ENCODE measurements around the gene CEP128.

CEP128 gene

DNA sequence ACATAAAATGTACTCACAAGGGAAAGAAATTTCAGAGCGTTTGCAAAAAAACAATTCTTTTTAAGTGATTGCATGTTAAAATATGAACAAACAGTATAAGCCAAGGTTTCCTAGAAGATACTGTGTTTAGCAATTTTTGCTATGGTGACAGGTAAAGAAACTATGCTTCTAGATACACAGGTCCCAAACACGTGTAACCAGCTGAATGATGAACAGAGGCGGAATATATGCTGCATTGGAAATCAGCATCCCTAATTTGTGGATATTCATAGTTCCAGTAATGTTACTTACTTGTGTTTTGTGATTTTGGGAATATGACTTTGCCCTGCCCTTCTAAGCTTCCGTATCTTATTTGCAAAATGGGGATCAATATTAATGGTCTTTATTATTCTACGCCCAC, 403.9 kb downstream of the CEP128 start:
- no peak for DNase-seq

DNA sequence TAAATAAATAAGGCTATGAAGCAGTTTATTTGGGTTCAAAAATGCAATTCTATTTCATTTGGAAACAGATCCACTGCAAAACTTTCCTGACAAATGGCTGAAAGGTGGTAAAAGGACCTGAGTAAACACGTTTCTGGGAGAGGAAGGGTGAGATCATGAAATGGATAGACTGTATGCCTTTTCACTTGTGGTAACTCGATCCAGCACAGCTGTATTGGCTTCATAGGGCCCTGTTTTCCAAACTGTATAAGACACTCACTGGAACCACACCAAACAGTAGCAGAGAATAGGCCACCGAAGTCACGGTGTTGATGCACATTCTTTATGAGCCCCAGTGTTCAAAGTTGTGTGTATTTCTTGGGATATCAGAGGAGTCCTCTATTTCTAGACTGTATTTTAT, 405.1 kb downstream of the CEP128 start:
- peak; percentile 23 for DNase-seq

DNA sequence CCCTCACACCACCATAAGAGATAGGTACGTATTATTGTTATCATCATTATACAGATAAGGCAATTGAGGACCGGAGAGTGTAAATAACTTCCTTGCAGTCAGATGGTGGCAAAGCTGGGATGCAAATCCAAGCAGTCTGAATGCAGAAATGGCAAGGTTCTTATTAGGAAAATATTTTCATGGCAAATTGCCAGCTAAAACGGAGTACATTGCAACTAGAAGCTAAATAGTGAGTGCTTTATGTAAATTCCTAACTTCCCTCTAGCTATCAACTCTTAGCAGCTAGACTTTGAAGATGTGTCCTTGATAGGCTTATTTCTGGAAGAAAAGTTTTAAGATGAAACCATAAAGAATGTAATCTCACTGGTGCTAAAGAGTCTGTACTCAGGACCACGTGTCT, 406.4 kb downstream of the CEP128 start:
- no peak for DNase-seq

DNA sequence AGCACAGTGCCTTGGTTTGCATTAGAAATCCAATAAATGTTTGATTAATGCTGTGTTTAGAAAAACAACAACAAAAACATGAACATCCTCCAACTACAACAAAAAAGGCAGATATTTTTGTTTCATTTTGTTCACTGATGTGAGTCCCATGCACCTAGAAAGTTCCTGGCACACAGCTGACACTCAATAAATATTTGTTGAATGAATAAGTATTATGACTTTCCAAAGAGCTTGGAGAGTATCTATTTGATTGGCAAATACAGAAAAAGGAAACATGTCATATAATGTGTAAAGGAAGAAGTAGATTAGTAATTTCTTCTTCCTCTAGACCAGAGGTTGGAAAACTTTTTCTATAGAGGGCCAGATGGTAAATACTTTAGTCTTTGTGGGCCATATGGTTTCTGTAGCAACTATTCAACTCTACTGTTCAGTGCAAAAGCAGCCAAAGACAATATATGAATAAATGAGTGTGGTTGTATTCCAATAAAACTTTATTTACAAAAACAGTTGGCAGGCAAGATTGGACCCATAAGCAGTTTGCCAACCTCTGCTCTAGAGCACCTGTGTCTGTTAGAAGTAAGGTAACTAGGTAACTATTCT, 417.9 kb downstream of the CEP128 start:
- DNase-seq: no peak

DNA sequence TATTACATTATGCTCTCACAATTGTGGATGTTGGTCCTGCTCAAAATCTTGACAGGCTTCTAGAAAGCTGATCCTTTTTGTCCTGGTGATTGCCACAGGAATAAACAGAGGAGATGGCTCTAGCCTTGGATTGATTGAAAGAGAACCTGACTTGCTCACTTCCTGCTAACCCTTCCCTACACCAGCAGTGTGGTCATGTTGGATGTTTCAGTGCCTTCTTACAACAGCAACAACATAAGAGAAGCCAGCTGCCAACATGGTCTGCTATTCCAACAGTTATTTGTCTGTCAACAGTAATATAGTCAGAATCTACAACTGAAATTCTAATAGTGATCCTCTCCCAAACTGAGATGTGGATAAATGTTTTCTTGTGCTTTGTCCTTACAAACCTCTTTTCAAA, 418.6 kb downstream of the CEP128 start:
- DNase-seq: no peak

DNA sequence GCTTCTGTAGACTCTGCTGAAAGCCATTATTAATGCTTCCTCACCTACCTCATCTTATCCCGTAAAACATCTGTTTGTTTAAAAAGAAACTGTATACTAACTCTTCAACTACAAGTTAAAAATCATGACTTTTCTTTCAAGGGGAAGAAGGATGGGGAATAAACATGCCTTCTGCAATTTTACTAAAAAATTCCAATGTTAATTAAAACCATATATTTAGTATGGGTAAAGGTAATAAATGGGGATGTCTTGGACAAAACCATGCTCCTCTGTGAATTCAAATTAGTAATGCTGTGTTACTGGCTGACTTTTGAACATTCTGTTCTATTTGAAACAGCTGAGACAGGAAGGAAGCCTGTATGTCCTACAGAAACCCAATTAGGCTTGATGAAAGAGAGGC, 419.1 kb downstream of the CEP128 start:
- no peak for DNase-seq

DNA sequence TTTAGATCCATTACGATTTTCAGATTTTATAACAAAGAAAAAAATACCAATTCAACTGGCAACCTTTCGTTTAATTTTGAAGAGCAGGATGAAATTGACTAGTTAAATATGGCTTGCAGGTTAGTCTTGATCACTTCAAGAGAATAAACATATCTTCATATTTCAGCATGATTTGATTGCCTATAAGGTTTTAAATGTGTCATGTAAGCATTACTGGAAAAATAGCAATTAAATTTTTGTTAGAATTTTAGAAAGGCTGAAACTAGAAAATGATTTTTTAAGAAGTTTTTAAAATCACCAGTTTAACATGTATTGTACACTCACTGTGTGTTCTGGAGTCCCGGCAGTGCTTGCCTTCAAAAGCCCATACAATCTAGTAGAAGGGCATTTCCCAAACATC, 420.1 kb downstream of the CEP128 start:
- no peak for DNase-seq

DNA sequence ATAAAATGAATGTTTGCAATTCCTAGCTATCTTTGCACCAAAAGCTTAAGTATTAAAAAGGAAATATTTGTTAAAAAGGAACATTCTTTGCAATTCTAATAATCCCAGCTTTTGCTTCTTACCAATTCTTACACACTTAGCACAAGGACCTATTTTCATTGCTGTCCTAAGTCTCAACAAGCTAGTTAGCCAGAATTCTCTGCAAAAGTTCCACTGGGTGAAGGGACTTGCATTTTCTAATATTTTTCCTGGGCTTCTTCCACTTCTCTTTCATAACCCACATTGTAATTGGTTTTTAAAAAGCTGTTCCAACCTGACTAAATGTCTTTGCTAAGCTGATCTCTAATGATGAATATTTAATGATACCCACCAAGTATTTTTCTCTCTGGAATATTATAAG, 422.5 kb downstream of the CEP128 start:
- no peak for DNase-seq

DNA sequence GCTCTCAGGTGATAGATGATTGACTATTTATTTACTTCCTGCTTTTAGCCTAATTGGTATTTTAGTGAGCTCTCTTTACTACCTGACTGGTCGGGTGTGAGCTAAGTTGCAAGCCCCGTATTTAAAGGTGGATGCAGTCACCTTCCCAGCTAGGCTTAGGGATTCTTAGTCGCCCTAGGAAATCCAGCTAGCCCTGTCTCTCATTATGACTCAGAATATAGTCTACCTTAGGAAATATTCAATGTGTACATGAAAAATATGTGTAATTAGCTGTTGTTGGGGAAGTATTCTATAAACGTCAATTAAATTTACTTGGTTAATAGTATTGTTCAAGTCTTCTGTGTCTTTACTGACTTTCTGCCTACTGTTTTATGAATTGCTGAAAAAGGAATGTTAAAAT, 423.4 kb downstream of the CEP128 start:
- no peak for DNase-seq

DNA sequence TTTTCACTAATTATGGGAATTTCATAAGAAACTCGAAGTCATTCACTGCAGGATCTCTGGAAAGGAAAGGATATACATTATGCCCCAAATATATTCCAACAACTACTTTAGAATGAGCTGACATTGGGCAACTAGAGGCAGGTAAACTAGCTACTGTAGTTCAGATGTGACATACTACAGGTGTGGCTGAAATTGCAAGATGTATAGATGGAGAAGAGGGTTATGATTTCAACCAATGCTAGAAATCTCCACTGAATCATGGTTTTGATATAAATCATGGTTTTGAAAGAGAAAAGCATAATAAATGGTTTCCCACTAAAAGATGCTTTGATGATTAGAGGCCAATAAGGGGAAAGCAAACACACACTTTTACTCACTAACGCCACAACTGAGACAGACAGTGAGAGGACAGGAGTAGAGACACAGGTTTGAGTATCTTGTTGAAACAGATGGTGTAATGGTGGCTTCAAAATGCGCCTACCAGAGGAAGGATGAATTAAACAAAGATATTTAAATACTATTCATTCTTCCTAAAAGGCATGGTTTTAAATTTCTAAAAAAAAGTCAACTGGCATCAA, 434.2 kb downstream of the CEP128 start:
- DNase-seq: no peak

DNA sequence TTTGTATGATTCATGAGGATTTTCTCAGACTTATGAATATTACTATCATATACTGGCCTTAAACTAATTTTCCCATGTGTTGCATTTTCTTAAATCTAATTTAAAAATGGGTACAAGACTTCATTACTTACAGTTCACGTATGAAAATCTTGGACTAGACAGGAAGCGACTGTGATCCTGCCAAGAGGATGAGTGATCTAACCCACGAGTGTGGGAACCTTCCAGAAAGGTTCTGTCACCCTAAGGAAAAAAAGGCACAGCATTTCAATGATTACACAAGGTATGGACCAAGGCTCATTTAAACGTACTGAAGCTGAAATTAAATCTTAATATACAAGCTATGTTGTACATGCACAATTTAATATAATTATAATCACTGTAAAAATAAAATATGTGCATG, 436.8 kb downstream of the CEP128 start:
- no peak for DNase-seq

DNA sequence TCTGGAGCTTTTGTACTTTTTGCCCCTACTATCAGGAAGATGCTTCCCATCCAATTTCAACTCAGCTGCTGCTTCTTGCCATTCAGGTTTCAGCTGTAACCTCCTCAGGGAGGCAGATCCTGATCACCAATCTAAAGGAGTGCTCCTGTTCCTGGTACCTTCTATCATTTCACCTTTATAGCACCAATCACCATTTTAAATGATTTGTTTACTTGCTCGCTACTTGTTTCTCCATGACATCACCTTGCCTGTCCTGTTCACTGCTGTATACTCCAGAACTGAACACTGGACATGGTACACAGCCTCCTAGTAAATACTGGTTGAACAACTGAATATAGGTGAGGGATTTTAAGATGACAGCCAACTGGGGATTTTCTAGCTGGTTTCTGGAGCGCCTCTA, 443.0 kb downstream of the CEP128 start:
- no peak for DNase-seq

DNA sequence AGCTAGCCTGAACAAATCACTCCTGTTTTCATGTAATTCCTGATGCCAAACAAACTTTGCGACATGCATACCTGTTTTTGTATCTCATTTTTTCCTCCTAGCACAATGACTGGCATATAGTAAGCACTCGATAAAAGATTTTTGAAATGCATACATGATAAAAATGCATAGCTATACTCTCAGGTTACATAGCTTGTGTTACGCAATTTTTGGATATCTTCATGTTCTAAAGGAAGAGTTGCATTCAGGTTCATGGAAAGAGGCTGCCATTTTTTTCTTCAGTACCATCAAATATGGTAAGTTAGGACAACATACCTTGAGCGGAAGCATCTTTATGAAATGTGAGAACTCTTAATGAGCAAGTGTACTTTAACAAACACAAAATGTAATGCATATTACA, 445.4 kb downstream of the CEP128 start:
- DNase-seq: no peak

DNA sequence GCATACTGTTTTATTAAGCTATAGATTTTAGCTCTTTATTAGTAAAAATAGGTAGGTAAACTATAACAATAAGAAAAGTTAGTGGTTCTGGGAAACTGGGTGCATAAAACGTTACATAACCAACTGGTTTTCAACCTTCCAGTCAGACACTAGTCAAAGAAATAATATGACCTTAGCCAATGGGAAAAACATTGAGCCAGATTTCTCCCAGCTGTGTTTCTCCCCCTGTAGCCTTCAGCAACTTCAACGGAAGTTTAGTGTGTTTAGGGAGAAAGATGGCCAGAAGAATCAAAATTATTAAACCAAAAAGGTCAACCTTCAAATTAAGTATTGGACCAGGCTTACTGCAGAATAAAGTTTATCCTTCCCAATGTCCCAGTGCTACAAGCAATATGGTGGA, 446.8 kb downstream of the CEP128 start:
- DNase-seq: no peak

DNA sequence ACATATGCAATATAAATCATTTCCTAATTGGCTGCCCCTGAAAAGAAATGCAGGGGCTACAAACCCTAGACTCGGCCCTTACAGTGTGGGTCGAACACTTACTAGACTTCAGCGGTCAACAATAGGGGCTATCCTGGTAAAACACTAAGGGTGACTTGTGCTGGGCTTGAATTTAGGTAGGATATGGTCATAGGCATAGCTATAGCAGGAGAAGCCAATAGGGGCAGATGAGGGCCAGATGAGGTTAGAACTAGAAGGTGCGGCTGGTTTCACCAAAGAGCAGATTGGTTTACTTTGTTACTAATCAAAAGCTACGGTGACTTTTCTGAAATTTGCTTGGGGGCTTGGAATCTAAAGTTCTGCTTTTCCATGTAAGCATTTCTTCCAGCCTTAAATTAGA, 447.9 kb downstream of the CEP128 start:
- no peak for DNase-seq

DNA sequence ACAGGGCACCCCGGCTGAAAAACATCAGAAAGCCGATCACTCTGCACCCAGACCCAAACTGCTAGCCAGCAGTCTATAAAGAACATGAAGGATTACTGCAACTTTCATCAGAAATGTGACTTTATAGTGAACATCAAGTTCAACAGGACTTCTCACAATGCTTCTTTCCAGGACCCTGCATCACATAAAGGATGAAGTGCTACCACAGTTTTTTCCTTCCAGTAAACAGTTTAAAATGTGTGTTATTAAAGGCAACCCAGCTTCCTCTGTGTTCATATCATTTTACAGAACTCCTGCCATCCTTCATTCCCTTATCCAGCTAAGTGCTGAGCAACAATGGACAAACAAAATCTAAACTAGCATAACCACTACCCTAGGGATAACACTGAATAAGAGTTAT, 449.9 kb downstream of the CEP128 start:
- DNase-seq: no peak

DNA sequence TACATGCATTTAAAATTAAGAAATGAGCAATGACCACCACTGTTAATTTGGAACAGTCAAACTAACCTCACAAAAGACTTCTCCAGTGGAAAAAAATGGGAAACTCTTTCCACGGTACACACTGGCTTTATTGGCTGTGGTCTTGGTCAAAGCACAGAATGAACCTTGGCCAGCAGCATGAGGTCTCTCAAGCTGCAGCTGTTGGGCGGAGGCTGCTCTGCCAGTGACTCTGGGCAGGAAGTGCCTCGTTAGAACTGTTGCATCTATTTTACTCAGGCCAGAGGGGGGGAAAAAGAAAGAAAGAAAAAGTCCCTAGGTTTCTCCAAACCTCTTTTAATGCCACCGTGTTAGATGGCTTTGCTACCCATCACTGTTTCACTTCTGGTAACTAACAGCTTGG, 450.4 kb downstream of the CEP128 start:
- no peak for DNase-seq

DNA sequence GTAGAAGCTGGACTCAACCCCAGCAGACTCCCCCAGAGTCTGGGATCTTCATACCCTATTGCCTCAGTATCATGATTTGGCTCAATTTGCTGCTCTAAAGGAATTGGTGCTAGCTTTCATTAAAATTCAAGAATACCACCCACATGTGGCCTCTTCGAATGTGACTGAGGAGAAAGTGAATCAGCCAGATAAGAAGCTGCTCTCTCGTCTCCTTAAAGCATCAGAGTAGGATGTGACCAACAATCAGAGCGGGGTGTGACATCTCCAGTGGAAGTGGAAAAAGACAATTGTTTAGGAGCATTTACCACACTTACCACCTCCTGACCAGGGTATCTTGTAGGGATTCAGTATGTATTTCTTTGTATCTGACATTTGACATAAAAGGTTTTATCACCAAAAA, 452.0 kb downstream of the CEP128 start:
- no peak for DNase-seq

DNA sequence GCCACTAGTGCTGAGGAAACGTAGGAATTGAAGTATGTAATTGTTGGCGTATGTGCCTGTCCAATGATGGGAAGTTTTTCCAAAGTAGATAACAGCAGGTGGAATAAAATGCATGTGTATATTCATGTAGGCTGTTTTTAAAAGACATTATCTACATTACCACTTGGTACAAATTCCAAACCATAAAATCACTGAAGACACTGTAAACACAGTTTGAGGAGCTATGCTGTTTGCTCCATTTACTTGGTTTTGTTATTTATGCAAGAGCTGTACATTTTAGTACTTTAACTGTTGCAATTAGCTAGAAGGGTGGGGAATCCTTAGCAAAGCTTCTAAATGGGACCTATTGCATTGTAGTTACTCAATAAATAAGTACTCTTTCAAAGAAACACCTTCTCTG, 455.8 kb downstream of the CEP128 start:
- no peak for DNase-seq

DNA sequence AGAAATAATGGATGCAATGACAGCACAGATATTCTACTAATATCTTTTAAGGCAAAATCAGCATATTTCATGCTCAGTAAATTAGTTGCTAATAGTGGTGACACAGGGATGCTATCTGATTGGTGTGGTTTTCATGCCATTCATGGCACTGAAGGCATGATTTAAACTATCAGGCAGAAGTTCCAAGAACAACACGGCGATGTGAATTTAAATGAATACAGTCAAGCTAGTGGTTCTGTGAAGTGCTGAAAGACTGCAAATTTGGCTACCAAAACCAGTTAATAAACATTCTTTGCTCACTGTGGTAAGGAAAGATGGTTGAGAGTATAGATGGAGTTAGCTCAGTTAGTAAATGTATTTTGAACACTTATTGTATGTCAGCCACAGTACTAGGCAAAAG, 458.2 kb downstream of the CEP128 start:
- DNase-seq: no peak

DNA sequence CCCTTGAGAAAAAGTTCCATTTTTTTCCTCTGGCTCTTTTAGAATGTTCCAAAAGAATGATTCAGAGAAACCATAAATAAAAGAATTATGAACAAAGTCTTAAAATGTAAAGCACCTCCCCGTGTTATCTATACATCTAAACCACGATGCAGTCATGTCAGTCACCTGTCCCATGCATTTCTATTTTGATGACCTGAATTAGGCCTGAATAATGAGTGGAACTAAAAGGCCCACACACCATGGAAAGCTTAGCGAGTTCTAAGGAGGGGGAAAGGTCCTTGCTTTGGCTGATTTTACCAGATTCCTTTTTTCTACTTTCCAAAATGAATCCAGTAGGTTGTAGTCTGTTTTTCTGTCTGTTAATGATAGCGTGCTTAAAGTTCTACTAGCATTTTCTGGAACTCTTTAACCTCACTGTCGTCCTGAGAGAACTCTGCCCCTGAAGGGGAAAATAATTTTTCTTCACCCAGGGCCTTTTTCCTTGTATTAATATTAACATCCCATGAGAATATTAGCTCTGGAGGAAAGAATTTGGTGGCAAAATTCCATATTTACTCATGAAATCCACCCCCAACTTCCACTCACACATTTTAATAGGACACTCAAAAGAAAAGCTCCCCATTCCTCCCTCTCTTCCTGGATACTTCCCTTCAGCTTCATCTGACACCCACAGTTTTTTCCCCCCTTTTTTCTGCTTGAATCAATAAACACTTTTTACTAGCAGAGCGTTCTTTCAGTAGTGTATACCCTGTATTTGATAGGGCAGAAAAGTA, 464.0 kb downstream of the CEP128 start:
- DNase-seq: no peak

DNA sequence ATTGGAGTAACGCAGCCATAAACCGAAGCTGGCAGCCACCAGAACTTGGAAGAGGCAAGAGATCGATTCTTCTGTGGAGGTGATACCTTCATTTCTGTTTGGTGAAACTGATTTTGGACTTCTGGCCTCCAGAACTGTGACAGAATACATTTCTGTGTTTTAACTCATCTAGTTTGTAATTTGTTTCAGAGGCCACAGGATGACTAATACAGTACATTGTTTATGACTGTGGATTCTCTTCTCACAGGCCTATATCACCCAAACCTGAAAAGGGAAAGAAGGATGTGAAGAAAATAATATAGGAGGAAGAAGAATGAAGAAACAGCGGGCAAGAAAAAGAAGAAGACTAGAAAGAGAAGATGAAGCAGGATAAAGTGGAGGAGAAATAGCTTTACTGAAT, 466.5 kb downstream of the CEP128 start:
- DNase-seq: no peak

DNA sequence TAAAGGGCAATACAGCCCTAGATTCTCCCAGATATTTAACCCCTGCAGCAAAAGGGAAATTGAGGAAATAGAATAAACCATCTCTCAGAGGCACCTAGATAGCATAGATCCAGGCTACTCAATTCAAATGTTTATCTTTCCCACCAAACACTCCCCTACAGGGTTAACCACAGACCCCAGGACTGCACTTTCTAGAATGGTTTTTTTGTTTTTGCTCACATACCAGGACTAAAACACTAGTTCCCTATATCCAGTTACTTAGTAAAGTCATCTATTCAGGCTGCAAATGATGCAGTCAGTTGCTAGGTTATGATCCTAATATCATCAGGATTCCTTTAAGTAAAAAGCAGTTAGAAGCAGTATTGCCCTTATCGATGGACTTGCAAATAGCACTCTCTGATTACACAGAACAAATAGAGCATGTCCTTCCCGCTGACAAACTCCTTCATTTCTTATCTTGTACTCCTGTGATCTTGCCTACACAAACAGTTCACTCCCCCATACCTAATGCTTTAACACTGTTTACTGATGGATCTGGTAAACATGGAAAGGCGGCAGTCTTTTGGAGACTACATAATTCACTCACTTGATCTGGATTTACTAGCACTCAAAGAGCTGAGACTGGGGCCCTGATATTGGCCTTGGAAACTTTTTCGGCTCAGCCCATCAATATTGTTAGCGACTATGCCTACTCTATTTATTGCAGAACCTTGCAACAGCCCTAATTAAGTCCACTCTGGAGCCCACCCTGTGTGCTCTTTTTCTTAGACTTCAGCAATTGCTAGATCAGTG, 473.0 kb downstream of the CEP128 start:
- DNase-seq: no peak

Data from NCI-H2171 (cell line).